CD4-positive, alpha-beta T cell (primary cell): ENCODE data around the gene QSOX1. TPM values are rescaled to one million over a fixed set of nuclear protein-coding genes. Genes with fewer than 3 reads are reported as not detected.

Experiments used
- ATAC-seq: fragments of 200-7000 bp; cut with Tn5 transposase; one replicate; pipeline ENCODE4 v1.10.0; 2022; ENCODE audit warnings: mild to moderate bottlenecking; ENCODE audit not compliant: poor library complexity
- CTCF ChIA-PET: fragments of 350-600 bp; sonication (Branson Sonifier 250); formaldehyde crosslinking; loops from one replicate; lab custom pipeline; 2021; ENCODE audit warnings: antibody characterized with exemption, inconsistent platforms; lab: Charles Lee
- POLR2A ChIA-PET: fragments of 350-600 bp; sonication (Branson Sonifier 250); formaldehyde crosslinking; loops from one replicate; lab custom pipeline; 2021; ENCODE audit warnings: antibody characterized with exemption, inconsistent platforms; lab: Charles Lee
- DNase-seq, 14 experiments: peaks; one replicate each; pipeline ENCODE4 v3.0.0-alpha.2; 2013 to 2020; ENCODE audit warnings: mixed read lengths in 2 of 14
- H3K27ac ChIP-seq, 2 donors: one replicate each; pipeline versions ENCODE4 v1.5.1 to v1.7.0; 2013; ENCODE audit warnings: low read length in 2 of 2, low read depth in 1 of 2, mild to moderate bottlenecking in 1 of 2
- H3K27me3 ChIP-seq, 2 experiments: 1 replicate in 1 of 2; 2 replicates in 1 of 2; pipeline versions ENCODE4 v1.6.1 to v1.7.0; 2013; ENCODE audit warnings: low read length in 2 of 2, control low read depth in 1 of 2, mild to moderate bottlenecking in 1 of 2, moderate library complexity in 1 of 2; ENCODE audit not compliant: insufficient read depth in 2 of 2, control insufficient read depth in 1 of 2
- H3K36me3 ChIP-seq: one replicate; pipeline ENCODE4 v1.6.1; 2013; ENCODE audit warnings: low read length, control low read depth; ENCODE audit not compliant: insufficient read depth
- H3K4me1 ChIP-seq: one replicate; pipeline ENCODE4 v1.6.1; 2013; ENCODE audit warnings: low read length, control low read depth; ENCODE audit not compliant: insufficient read depth
- H3K4me3 ChIP-seq: one replicate; pipeline ENCODE4 v1.5.1; 2013; ENCODE audit warnings: mild to moderate bottlenecking, low read length, moderate library complexity
- H3K9me3 ChIP-seq, 2 experiments: 1 replicate in 1 of 2; 2 replicates in 1 of 2; pipeline versions ENCODE4 v1.6.1 to v1.7.0; 2013; ENCODE audit warnings: low read length in 2 of 2, mild to moderate bottlenecking in 2 of 2, control low read depth in 1 of 2, moderate library complexity in 1 of 2; ENCODE audit not compliant: control insufficient read depth in 1 of 2, insufficient read depth in 1 of 2
- H3K27ac Mint-ChIP-seq: one replicate; pipeline ENCODE4 v1.8.0; 2020; ENCODE audit warnings: mixed read lengths
- H3K27me3 Mint-ChIP-seq: one replicate; pipeline ENCODE4 v1.8.0; 2021; ENCODE audit warnings: mixed read lengths
- H3K36me3 Mint-ChIP-seq: one replicate; pipeline ENCODE4 v1.8.0; 2021; ENCODE audit warnings: low read depth, mixed read lengths
- H3K4me1 Mint-ChIP-seq: one replicate; pipeline ENCODE4 v1.8.0; 2021; ENCODE audit warnings: low read depth, mixed read lengths
- H3K4me3 Mint-ChIP-seq: one replicate; pipeline ENCODE4 v1.8.0; 2020; ENCODE audit warnings: mild to moderate bottlenecking, mixed read lengths
- H3K9me3 Mint-ChIP-seq: one replicate; pipeline ENCODE4 v1.8.0; 2020; ENCODE audit warnings: mixed read lengths
- CTCF ChIP-seq: fragments of 200-600 bp; IDR thresholded peaks from one replicate; pipeline ENCODE4 v1.8.0; 2022; ENCODE audit warnings: antibody characterized with exemption, mild to moderate bottlenecking
- intact Hi-C, 2 experiments: fragments of 100-400 bp; cut with DNase I in 1 of 2; cut with micrococcal nuclease in 1 of 2; formaldehyde crosslinking; loops; one replicate each; pipeline versions ENCODE4 v1.15.1 to v1.9.0; 2023 to 2025; cut with DNase I, micrococcal nuclease
- total RNA-seq, 174 experiments: library from RNA in 2 of 174; stranded (reverse) in 2 of 174; gene quantifications; one replicate each; pipeline ENCODE4 v1.2.3 and lab custom pipeline; 2021 to 2026

Gene QSOX1
- total RNA-seq, 2 experiments from 2014 or later, result 13.7 to 14.3 TPM

GRCh38 chr1:180187626-180188025 lies 33.0 kb downstream of the QSOX1 start:
- Mint-ChIP-seq H3K4me3 (no peak overlapping the region), H3K4me1 (no peaks in the 10 kb centered on the region), H3K9me3 (no peaks in the 10 kb centered on the region), H3K27me3 (no peaks in the 10 kb centered on the region), H3K27ac (no peak overlapping the region), H3K36me3 (peaks cover 72% of the 10 kb centered on the region)
- ChIA-PET CTCF (interaction anchor here (1.4 kb wide), 1 partner anchor 8 kb away, joined by 4 read pairs; no protein-coding TSS in a partner anchor), POLR2A (no interaction called here)
- DNase-seq (no peak), ATAC-seq (no peak)
- H3K4me1 ChIP-seq, result peaks cover 4% of the 10 kb centered on the region
- intact Hi-C loops, result loop anchor here in 1 of 2 experiments (5.0 to 10.0 kb wide), 2 partner anchors 227 to 290 kb away; no protein-coding TSS in a partner anchor
- H3K4me3 ChIP-seq, result no peak overlapping the region
- H3K27me3 ChIP-seq, result no peaks in the 10 kb centered on the region
- no peak for TF ChIP-seq CTCF
- no peak overlapping the region for H3K27ac ChIP-seq
- peaks cover 51% of the 10 kb centered on the region for H3K36me3 ChIP-seq
- H3K9me3 ChIP-seq, result no peaks in the 10 kb centered on the region

GRCh38 chr1:180188091-180188506 lies 33.4 kb downstream of the QSOX1 start:
- H3K27ac Mint-ChIP-seq, result no peak overlapping the region
- no peaks in the 10 kb centered on the region for H3K27me3 ChIP-seq
- no peaks in the 10 kb centered on the region for H3K9me3 Mint-ChIP-seq
- no peak overlapping the region for H3K4me3 ChIP-seq
- no peaks in the 10 kb centered on the region for H3K9me3 ChIP-seq
- H3K4me3 Mint-ChIP-seq, result no peak overlapping the region
- peaks cover 4% of the 10 kb centered on the region for H3K4me1 ChIP-seq
- DNase-seq (peak in 2 of 14 experiments; percentile 8 to 9), ATAC-seq (no peak)
- CTCF ChIA-PET, result interaction anchor here (1.4 kb wide), 1 partner anchor 9 kb away, joined by 4 read pairs; no protein-coding TSS in a partner anchor
- no peak overlapping the region for H3K27ac ChIP-seq
- H3K36me3 ChIP-seq, result peaks cover 51% of the 10 kb centered on the region
- TF ChIP-seq CTCF, result no peak
- H3K36me3 Mint-ChIP-seq, result peaks cover 77% of the 10 kb centered on the region
- H3K4me1 Mint-ChIP-seq, result no peaks in the 10 kb centered on the region
- POLR2A ChIA-PET, result no interaction called here
- no peaks in the 10 kb centered on the region for H3K27me3 Mint-ChIP-seq
- intact Hi-C loops, result loop anchor here in 1 of 2 experiments (5.0 to 10.0 kb wide), 2 partner anchors 227 to 289 kb away; no protein-coding TSS in a partner anchor

GRCh38 chr1:180188684-180189175 lies 34.1 kb downstream of the QSOX1 start:
- peaks cover 74% of the 10 kb centered on the region for H3K36me3 Mint-ChIP-seq
- no peaks in the 10 kb centered on the region for H3K9me3 Mint-ChIP-seq
- no peak for ATAC-seq
- H3K4me1 Mint-ChIP-seq, result no peaks in the 10 kb centered on the region
- Histone ChIP-seq H3K27ac (no peak overlapping the region), H3K9me3 (no peaks in the 10 kb centered on the region), H3K4me1 (peaks cover 4% of the 10 kb centered on the region), H3K27me3 (no peaks in the 10 kb centered on the region), H3K36me3 (peaks cover 51% of the 10 kb centered on the region), H3K4me3 (no peak overlapping the region)
- POLR2A ChIA-PET, result no interaction called here
- no peaks in the 10 kb centered on the region for H3K27me3 Mint-ChIP-seq
- DNase-seq, result no peak
- no peak overlapping the region for H3K27ac Mint-ChIP-seq
- TF ChIP-seq CTCF, result no peak
- intact Hi-C loops, result loop anchor here in 1 of 2 experiments (5.0 to 10.0 kb wide), 2 partner anchors 226 to 289 kb away; no protein-coding TSS in a partner anchor
- CTCF ChIA-PET, result interaction anchor here (1.4 kb wide), 1 partner anchor 9 kb away, joined by 4 read pairs; no protein-coding TSS in a partner anchor
- no peak overlapping the region for H3K4me3 Mint-ChIP-seq
